ENCODE results near the gene LRP1B.

GRCh38 chr2:140348826-140349225 lies 1782.0 kb downstream of the LRP1B start:
- no peak for TF ChIP-seq EZH2phosphoT487 (IDR thresholded peaks at IDR 0.05; ENCODE audit: borderline replicate concordance)
- no peak for TF ChIP-seq CTCF (conservative IDR thresholded peaks at IDR 0.05; ENCODE audit: low read length)
